Mesenteric fat pad (tissue), 1 donor: ENCODE data around the gene PSMD1. TPM values are rescaled to one million over a fixed set of nuclear protein-coding genes. Genes with fewer than 3 reads are reported as not detected.
"Not testable (repeated sequence)": the region's sequence is repeated elsewhere in the genome, so short reads cannot be mapped to it uniquely, and the experiment has no call there.

Experiments used
- DNase-seq: peaks from one replicate; pipeline ENCODE4 v3.0.0-alpha.2; 2020; ENCODE audit warnings: low spot score
- long read RNA-seq: library from polyadenylated mRNA; unstranded; transcript quantifications from one replicate; pipeline ENCODE4 v2.0.0, GENCODE V29; 2020
- total RNA-seq: library from RNA; stranded (reverse); fragmentation: NEBNext Ultra II Directional; extraction: Animal tissue kit (Norgen Biotek cat#: 25700); gene quantifications from one replicate; pipeline ENCODE4 v1.2.1, GENCODE V29; 2021
- donor health status: DM: yes; HTN: yes; CAD: no.

The PSMD1 gene
- total RNA-seq = 101 TPM
- long read RNA-seq, transcript PSMD1-201 (25 exons, 3,326 nt) = major isoform, 8 of 507 reads
- long read RNA-seq, partial matches to known transcripts = 463 of 507 reads
- long read RNA-seq, other reads (novel, unspliced or antisense) = 34 of 507 reads

- DNase-seq = peak; percentile 94
Measured at GRCh38 chr2:231056453-231057416, at the start of gene PSMD1. Gene PSMD1 (plus strand): TSS chr2:231056867. CDS start chr2:231057026, 159 bp downstream.

DNA sequence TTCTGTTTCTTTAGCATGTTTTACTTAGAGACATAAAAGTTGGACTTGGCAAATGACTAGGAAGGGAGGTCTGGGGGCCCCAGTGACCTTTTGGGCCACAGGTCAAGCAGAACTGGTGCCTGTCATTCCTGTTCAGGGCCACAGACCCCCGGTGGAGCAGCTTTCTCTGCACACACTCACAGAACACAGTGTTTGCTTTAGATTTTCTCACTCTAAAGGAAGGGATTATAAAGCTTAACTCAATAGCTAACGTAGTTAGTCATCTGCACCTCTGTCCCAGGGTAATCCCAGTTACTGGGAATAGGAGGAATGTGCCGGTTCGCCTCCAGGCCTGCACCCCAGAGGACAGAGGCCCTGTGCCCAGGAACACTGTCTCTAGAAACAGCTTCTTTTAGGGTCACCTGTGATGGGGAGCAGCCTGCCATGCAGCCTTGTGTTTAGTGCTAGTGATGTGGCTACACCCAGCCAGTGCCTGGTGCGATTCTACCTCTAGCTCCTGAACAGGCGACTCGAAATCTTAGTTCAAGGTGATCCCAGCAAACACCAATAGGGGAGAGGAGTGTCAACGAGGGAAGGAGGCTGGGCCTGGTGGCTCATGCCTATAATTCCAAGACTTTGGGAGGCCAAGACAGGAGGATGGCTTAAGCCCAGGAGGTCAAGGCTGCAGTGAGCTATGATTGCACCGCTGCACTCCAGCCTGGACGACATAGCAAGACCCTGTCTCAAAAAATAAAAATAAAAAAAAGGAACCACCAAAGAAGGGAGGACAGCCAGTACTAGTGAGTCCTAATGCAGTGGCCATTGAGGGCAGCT lies 49.2 kb upstream of the PSMD1 start:
- no peak for DNase-seq

- no peak for DNase-seq
Measured at GRCh38 chr2:231008131-231008530, 48.5 kb upstream of the PSMD1 start.

GRCh38 chr2:231009236-231009919 lies 47.3 kb upstream of the PSMD1 start:
- DNase-seq = no peak

GRCh38 chr2:231010201-231010730 lies 46.4 kb upstream of the PSMD1 start:
- no peak for DNase-seq

DNA sequence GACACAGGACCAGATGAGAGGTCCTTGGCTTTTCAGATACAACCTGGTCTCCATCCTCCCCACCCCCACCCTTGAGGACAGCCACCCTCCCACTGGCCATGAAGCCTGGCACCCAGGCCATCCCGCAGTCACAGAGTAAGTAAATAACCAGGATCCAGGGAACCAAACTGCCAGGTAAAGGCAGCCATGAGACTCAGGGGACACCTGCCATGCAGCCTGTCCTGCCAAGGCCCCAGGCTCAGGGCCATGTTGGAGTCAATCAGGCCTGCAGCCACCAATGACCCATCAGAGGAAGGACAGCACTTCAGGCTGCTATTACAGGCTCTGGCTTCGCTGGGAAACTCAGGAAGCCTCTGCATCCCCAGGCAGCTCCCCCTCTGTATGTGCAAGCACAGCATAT lies 45.1 kb upstream of the PSMD1 start:
- DNase-seq = no peak

DNA sequence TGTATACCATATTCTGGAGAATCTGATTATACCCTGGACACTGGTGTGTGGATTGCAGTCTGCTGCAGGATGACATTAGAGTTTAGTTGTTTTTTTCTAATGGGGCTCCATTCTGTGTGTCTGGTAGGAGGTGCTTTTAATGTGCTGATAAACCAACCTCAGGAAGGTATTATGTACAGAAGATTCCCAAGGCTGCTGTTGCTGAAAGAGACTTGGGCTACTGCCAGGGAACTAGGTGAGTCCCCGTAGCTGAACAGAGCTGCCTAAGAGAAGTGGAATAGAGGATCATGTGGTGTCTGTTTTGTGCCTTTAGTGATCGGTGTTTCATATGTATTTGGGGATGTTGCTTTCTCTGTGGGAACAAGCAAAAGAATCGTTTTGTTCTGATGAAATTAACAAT lies 44.2 kb upstream of the PSMD1 start:
- DNase-seq = no peak

DNA sequence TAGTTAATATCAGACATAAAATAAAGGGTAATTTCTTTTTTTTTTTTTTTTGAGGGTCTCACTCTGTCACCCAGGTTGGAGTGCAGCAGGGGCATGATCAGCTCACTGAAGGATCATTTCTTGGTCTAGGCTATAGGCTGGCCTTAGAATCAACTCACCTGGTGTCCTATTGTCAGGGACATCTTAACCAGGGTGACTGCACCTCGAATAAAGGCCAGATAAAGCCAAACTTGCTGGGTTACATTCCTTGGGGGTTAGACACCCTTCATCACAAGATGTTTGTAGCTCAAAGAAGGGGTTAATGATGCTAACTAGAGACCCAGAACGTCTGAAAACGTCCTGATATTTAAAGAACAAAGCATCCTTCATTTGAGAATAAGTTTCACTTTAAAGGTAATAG lies 42.8 kb upstream of the PSMD1 start:
- no peak for DNase-seq

- no peak for DNase-seq
Measured at GRCh38 chr2:231015478-231015877, 41.2 kb upstream of the PSMD1 start.

DNA sequence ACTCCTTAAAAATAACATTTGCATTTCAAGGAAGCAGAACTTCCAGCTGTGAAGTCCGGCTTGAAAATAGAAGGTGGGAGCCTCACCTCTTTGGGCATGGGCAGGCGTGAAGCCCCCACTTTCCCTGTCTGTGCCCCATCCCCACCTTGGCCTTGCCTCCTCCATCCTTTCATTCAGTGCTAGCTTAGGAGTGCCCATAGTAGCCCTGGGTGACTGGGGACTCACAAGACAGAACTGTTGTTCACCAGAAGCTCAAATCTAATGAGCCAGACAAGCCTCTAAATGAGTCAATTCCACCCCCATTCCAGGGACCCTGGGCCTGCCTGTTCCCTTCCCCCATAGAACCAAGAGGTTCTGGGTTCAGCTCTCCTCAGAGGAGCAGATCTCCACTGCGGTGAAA lies 40.7 kb upstream of the PSMD1 start:
- no peak for DNase-seq

- no peak for DNase-seq
Measured at GRCh38 chr2:231016566-231017230, 40.0 kb upstream of the PSMD1 start.

GRCh38 chr2:231017231-231017598 lies 39.5 kb upstream of the PSMD1 start:
- DNase-seq = no peak

GRCh38 chr2:231018184-231018583 lies 38.5 kb upstream of the PSMD1 start:
- no peak for DNase-seq

- DNase-seq = not testable (repeated sequence)
Measured at GRCh38 chr2:231025059-231025458, 31.6 kb upstream of the PSMD1 start.

GRCh38 chr2:231028889-231029288 lies 27.8 kb upstream of the PSMD1 start:
- DNase-seq = no peak

DNA sequence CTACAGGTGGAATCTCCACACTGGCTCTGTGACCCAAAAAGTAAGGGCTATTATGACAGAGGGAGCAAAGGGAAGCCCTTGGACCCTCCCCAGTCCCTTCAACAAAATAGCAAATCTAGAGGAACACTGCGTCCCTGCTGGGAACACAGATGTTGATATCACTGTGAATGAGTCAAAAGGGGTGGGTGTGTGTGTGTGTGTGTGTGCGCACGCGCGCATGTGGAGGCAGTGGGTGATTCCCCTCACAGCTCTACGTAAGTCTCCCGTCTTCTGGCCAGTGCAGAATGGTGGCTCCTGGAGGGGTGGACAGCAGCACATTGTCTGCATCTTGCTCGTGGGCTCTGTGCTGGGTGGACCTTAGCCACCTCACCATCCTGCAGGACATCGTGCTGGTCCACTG lies 27.1 kb upstream of the PSMD1 start:
- no peak for DNase-seq

DNA sequence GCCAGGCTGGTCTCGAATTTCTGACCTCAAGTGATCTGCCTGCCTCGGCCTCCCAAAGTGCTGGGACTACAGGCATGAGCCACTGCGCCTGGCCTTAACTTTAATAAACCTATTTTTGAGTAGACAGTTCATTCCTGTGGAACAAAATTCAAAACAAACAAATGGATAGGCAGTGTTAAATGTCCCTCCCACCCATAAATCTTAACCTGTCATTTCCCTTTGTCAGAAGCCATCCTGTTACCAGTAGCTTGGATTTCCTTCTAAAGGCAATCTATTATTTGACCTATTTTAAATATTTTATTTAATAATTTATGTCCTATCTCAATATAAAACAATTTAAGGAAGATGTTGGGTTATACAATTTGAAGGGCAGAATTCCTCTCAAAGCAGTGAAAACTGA lies 25.9 kb upstream of the PSMD1 start:
- no peak for DNase-seq

GRCh38 chr2:231032575-231033140 lies 24.0 kb upstream of the PSMD1 start:
- no peak for DNase-seq

GRCh38 chr2:231033147-231034132 lies 23.2 kb upstream of the PSMD1 start:
- DNase-seq = no peak
